H1 (cell line): Measurements from ENCODE around the gene BICDL1. TPM values are rescaled to one million over a fixed set of nuclear protein-coding genes. Genes with fewer than 3 reads are reported as not detected.
A peak's percentile ranks its signal among the peaks of the same experiment; 100 is the strongest.

Experiments used
- CTCF ChIA-PET: fragments of 300-600 bp; sonication (Branson Sonifier 250); formaldehyde crosslinking; loops from one replicate; lab custom pipeline; 2021; ENCODE audit not compliant: partially characterized antibody; lab: Charles Lee
- POLR2A ChIA-PET: fragments of 300-600 bp; sonication (Branson Sonifier 250); formaldehyde crosslinking; loops from one replicate; lab custom pipeline; 2021; ENCODE audit warnings: inconsistent platforms; ENCODE audit not compliant: partially characterized antibody; lab: Charles Lee
- DNase-seq, 2 experiments: peaks; one replicate each; pipeline versions ENCODE4 v3.0.0 to v3.0.0-alpha.2; 2010 to 2022; ENCODE audit warnings: low spot score in 2 of 2, low read depth in 1 of 2, mixed read lengths in 1 of 2
- FAIRE-seq: peaks from 2 replicates; lab custom pipeline; 2011; peaks lifted over from hg19 to GRCh38; lab: Jason Lieb, UNC
- H2AFZ ChIP-seq: 2 replicates; pipeline ENCODE4 v1.8.1; 2012; ENCODE audit warnings: low read length, inconsistent platforms
- H2AK5ac ChIP-seq: 2 replicates; pipeline ENCODE4 v1.6.1; 2013; ENCODE audit warnings: low read depth, low read length
- H2BK120ac ChIP-seq: replicated peaks from 2 replicates; pipeline ENCODE3; 2013; ENCODE audit warnings: low read depth, low read length, inconsistent platforms
- H2BK12ac ChIP-seq: 2 replicates; pipeline ENCODE4 v1.6.1; 2013; ENCODE audit warnings: low read depth, low read length
- H2BK15ac ChIP-seq: 2 replicates; pipeline ENCODE4 v1.6.1; 2013; ENCODE audit warnings: low read length
- H2BK20ac ChIP-seq: 2 replicates; pipeline ENCODE4 v1.6.1; 2013; ENCODE audit warnings: low read length
- H2BK5ac ChIP-seq: 2 replicates; pipeline ENCODE4 v1.6.1; 2013; ENCODE audit warnings: low read depth, low read length
- H3K14ac ChIP-seq: 2 replicates; pipeline ENCODE4 v1.6.1; 2013; ENCODE audit warnings: inconsistent platforms; ENCODE audit not compliant: insufficient read length
- H3K18ac ChIP-seq: 2 replicates; pipeline ENCODE4 v1.6.1; 2013; ENCODE audit warnings: low read length; ENCODE audit errors: extremely low read depth
- H3K23ac ChIP-seq: 2 replicates; pipeline ENCODE4 v1.6.1; 2013; ENCODE audit warnings: inconsistent platforms; ENCODE audit not compliant: insufficient read length
- H3K23me2 ChIP-seq: 2 replicates; pipeline ENCODE4 v1.6.1; 2013; ENCODE audit warnings: low read depth, low read length
- H3K27ac ChIP-seq: 2 replicates; pipeline ENCODE4 v1.6.1; 2011; ENCODE audit warnings: low read depth, low read length, inconsistent platforms
- H3K27me3 ChIP-seq, 4 experiments: replicated peaks in 1 of 4; 1 replicate in 1 of 4; 2 replicates in 3 of 4; pipeline versions ENCODE4 v1.6.1 to v1.8.1; 2011 to 2013; ENCODE audit warnings: low read length in 3 of 4, mild to moderate bottlenecking in 3 of 4, inconsistent platforms in 2 of 4, mixed read lengths in 2 of 4, moderate library complexity in 1 of 4; ENCODE audit not compliant: control insufficient read depth in 3 of 4, insufficient read depth in 3 of 4; ENCODE audit errors: extremely low read depth in 1 of 4
- H3K36me3 ChIP-seq, 4 experiments: 2 replicates each; pipeline versions ENCODE4 v1.6.1 to v1.8.1; 2011 to 2013; ENCODE audit warnings: mild to moderate bottlenecking in 4 of 4, low read length in 3 of 4, moderate library complexity in 2 of 4, control low read depth in 1 of 4, inconsistent platforms in 1 of 4; ENCODE audit not compliant: insufficient read depth in 4 of 4, control insufficient read depth in 2 of 4
- H3K4ac ChIP-seq: replicated peaks from 2 replicates; pipeline ENCODE3; 2013; ENCODE audit warnings: low read length, low read depth, mixed read lengths, inconsistent platforms; ENCODE audit not compliant: insufficient read length
- H3K4me1 ChIP-seq, 4 experiments: replicated peaks in 1 of 4; 1 replicate in 1 of 4; 2 replicates in 3 of 4; pipeline versions ENCODE4 v1.6.1 to v1.8.1; 2011 to 2013; ENCODE audit warnings: low read length in 3 of 4, inconsistent platforms in 2 of 4, mixed read lengths in 1 of 4; ENCODE audit not compliant: insufficient read depth in 4 of 4, control insufficient read depth in 3 of 4
- H3K4me2 ChIP-seq, 2 experiments: 2 replicates each; pipeline versions ENCODE4 v1.6.1 to v1.8.1; 2011 to 2013; ENCODE audit warnings: low read depth in 2 of 2, low read length in 2 of 2, control low read depth in 1 of 2, inconsistent platforms in 1 of 2, mild to moderate bottlenecking in 1 of 2; ENCODE audit not compliant: insufficient read depth in 1 of 2
- H3K4me3 ChIP-seq, 4 experiments: fragments of 200-600, 300-600 bp in 1 of 4; sonication (generic), shearing (Covaris generic), sonication (Bioruptor Twin) in 1 of 4; 2 replicates each; pipeline versions ENCODE4 v1.5.1 to v1.8.1; 2011 to 2016; ENCODE audit warnings: low read length in 4 of 4, low read depth in 3 of 4, control low read depth in 2 of 4, inconsistent platforms in 2 of 4, mild to moderate bottlenecking in 2 of 4, mixed read lengths in 1 of 4, moderate library complexity in 1 of 4; ENCODE audit not compliant: insufficient read depth in 2 of 4; ENCODE audit errors: extremely low read depth in 1 of 4
- H3K56ac ChIP-seq: replicated peaks from 2 replicates; pipeline ENCODE3; 2013; ENCODE audit warnings: low read depth, mild to moderate bottlenecking, mixed read lengths, low read length, inconsistent platforms; ENCODE audit not compliant: insufficient read length
- H3K79me1 ChIP-seq: 2 replicates; pipeline ENCODE4 v1.6.1; 2013; ENCODE audit warnings: low read depth, low read length, control low read depth
- H3K79me2 ChIP-seq, 2 experiments: 2 replicates each; pipeline versions ENCODE4 v1.6.1 to v1.8.1; 2012 to 2013; ENCODE audit warnings: low read length in 2 of 2, mild to moderate bottlenecking in 2 of 2, inconsistent platforms in 1 of 2; ENCODE audit not compliant: insufficient read depth in 2 of 2, control insufficient read depth in 1 of 2
- H3K9ac ChIP-seq, 4 experiments: replicated peaks in 1 of 4; 1 replicate in 1 of 4; 2 replicates in 3 of 4; pipeline versions ENCODE4 v1.6.1 to v1.8.1; 2011 to 2013; ENCODE audit warnings: low read depth in 3 of 4, low read length in 3 of 4, control low read depth in 2 of 4, mild to moderate bottlenecking in 2 of 4, moderate library complexity in 2 of 4, inconsistent platforms in 1 of 4; ENCODE audit errors: extremely low read depth in 1 of 4
- H3K9me3 ChIP-seq, 2 experiments: 2 replicates each; pipeline versions ENCODE4 v1.6.1 to v1.8.1; 2012 to 2013; ENCODE audit warnings: mild to moderate bottlenecking in 2 of 2, moderate library complexity in 2 of 2, control low read depth in 1 of 2, inconsistent platforms in 1 of 2, low read depth in 1 of 2, low read length in 1 of 2, mixed read lengths in 1 of 2; ENCODE audit not compliant: insufficient read depth in 2 of 2
- H4K20me1 ChIP-seq, 2 experiments: replicated peaks in 1 of 2; 2 replicates each; pipeline versions ENCODE3 to v1.8.1; 2011 to 2013; ENCODE audit warnings: inconsistent platforms in 2 of 2, low read length in 2 of 2, mild to moderate bottlenecking in 1 of 2; ENCODE audit not compliant: insufficient read depth in 2 of 2, control insufficient read depth in 1 of 2
- H4K5ac ChIP-seq: 2 replicates; pipeline ENCODE4 v1.6.1; 2013; ENCODE audit warnings: low read length, low read depth, mixed read lengths, inconsistent platforms; ENCODE audit not compliant: insufficient read length
- H4K8ac ChIP-seq: 2 replicates; pipeline ENCODE4 v1.8.0; 2013; ENCODE audit warnings: mild to moderate bottlenecking, moderate library complexity, low read length, inconsistent platforms; ENCODE audit not compliant: insufficient read depth; ENCODE audit errors: extremely low read depth
- H4K91ac ChIP-seq: replicated peaks from 2 replicates; pipeline ENCODE3; 2013; ENCODE audit warnings: low read length, mixed read lengths, inconsistent platforms; ENCODE audit not compliant: insufficient read length
- GTF2F1 ChIP-seq: IDR thresholded peaks from 2 replicates; pipeline ENCODE4 v1.6.1; 2012; ENCODE audit warnings: low read depth, low read length, improper control_type of control experiment, borderline replicate concordance
- JUND ChIP-seq: IDR thresholded peaks from 2 replicates; pipeline ENCODE4 v1.6.1; 2011; ENCODE audit warnings: mild to moderate bottlenecking, improper control_type of control experiment, low read length
- POLR2AphosphoS5 ChIP-seq: IDR thresholded peaks from 2 replicates; pipeline ENCODE4 v1.6.1; 2011; ENCODE audit warnings: low read depth, low read length
- WGBS, 2 experiments: shearing (Covaris generic) in 1 of 2; methylation state at CpG; one replicate each; pipeline versions ENCODE4 v1.1.6 to v1.1.7; 2013 to 2015; ENCODE audit warnings: low lambda C conversion rate in 2 of 2, mixed read lengths in 2 of 2, inconsistent platforms in 1 of 2, low coverage in 1 of 2, missing lambda C conversion rate in 1 of 2; ENCODE audit not compliant: insufficient replicate concordance in 2 of 2, insufficient coverage in 1 of 2, insufficient read length in 1 of 2; ENCODE audit errors: extremely low coverage in 1 of 2, missing lambda C conversion rate in 1 of 2; 5-methylcytosine and 5-hydroxymethylcytosine counted together
- polyA plus RNA-seq, 7 experiments: library from polyadenylated mRNA; depleted of rRNA in 3 of 7; stranded (reverse) in 5 of 7; unstranded in 2 of 7; fragments of >200 nt in 5 of 7; fragments of 200-250 nt in 2 of 7; gene quantifications; 1 replicate in 5 of 7; 2 replicates in 1 of 7; 4 replicates in 1 of 7; pipeline versions ENCODE4 v1.2.1 to v1.2.3, GENCODE V29; 2011 to 2013; ENCODE audit warnings: missing spikeins in 2 of 7, mixed read lengths in 2 of 7
- total RNA-seq: library from RNA; stranded (reverse); fragmentation: NEBNext Ultra II Directional; extraction: Animal tissue kit (Norgen Biotek cat#: 25700); gene quantifications from 2 replicates; pipeline ENCODE4 v1.2.1, GENCODE V29; 2021

BICDL1 gene
- total and polyA plus RNA-seq, 2 of the 8 experiments (the other 6 are each of a cell fraction or from before 2014, with no cell fraction given) = 17.2 to 25.9 TPM

DNA sequence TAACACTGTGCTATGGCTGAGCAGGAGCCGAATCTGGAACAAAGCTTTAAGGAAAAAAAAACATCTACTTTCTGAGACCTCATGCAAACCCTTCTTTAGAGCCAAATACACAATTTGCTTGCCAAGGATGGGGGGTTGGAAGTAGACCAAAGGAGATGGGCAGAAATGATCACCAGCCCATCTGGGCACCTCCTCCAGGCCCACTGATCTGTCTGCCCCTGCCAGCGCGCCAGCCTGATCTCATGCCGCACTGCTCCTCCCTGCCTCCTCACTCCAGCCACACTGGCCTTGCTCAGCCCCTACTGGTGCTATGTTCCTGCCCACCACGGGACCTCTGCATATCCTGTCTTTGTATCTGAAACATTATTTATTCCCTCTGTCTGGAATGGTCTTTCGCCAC, 152.3 kb downstream of the BICDL1 start:
- Histone ChIP-seq H2AFZ (no peak overlapping the region), H2BK5ac (no peak overlapping the region), H3K23me2 (no peaks in the 10 kb centered on the region), H3K23ac (no peak overlapping the region), H2BK20ac (no peak overlapping the region), H4K91ac (no peak overlapping the region), H3K79me2 (no peaks in the 10 kb centered on the region), H4K8ac (no peak overlapping the region), H3K79me1 (peaks cover 2% of the 10 kb centered on the region), H2AK5ac (no peak overlapping the region), H3K14ac (no peak overlapping the region), H3K27ac (no peak overlapping the region), H3K4me2 (no peak overlapping the region), H3K4me1 (no peaks in the 10 kb centered on the region; a peak in 1 of 7 replicates), H2BK120ac (no peak overlapping the region), H3K56ac (no peak overlapping the region), H4K5ac (no peak overlapping the region), H3K18ac (no peak overlapping the region), H3K4me3 (no peak overlapping the region), H3K27me3 (no peaks in the 10 kb centered on the region), H3K9me3 (no peaks in the 10 kb centered on the region), H4K20me1 (peaks cover 0 to 16% of the 10 kb centered on the region in 2 experiments), H3K36me3 (peaks cover 69 to 89% (median 79%) of the 10 kb centered on the region in 4 experiments), H3K4ac (no peak overlapping the region), H2BK12ac (no peak overlapping the region), H2BK15ac (no peak overlapping the region), H3K9ac (no peak overlapping the region; a peak in 1 of 7 replicates)
- ChIA-PET CTCF (no interaction called here), POLR2A (interaction anchor here (0.8 kb wide), 1 partner anchor 192 kb away, joined by 3 read pairs; no protein-coding TSS in a partner anchor)
- DNase-seq (no peak), FAIRE-seq (no peak)
- WGBS, 2 experiments = 92% methylated on average over 6 of the region's 6 CpGs; no CpG with 5 or more reads in 1 of the 2 experiments
- TF ChIP-seq JUND (no peak), GTF2F1 (no peak), POLR2AphosphoS5 (0 out of 2 replicates have a peak, but pooled peaks have one; percentile 22)
